K562 (cell line): ENCODE measurements around the gene SNRNP48. TPM values are rescaled to one million over a fixed set of nuclear protein-coding genes. Genes with fewer than 3 reads are reported as not detected.

Source experiments
- ATAC-seq: fragments of 200-7000 bp; cut with Tn5 transposase; 3 replicates; pipeline ENCODE4 v1.9.1; 2020; ENCODE audit warnings: moderate library complexity
- BruUV-seq: library from RNA; stranded (reverse); fragments of 400-500 nt; replicated peaks from 2 replicates; lab custom pipeline; 2021; lab: Mats Ljungman, UMichigan
- CTCF ChIA-PET: fragments of 300-600 bp; formaldehyde crosslinking; extraction: SDS; loops from one replicate; lab custom pipeline; 2021; ENCODE audit warnings: low intra/inter-chr PET ratio; lab: Yijun Ruan, JAX
- POLR2A ChIA-PET: fragments of 300-600, 350-650 bp; sonication (Branson Sonifier 250); formaldehyde crosslinking; extraction: SDS; loops from one replicate; lab custom pipeline; 2021; ENCODE audit warnings: antibody characterized with exemption, inconsistent platforms; lab: Yijun Ruan, JAX
- DNase-seq, 4 experiments: peaks; one replicate each; pipeline versions ENCODE4 v3.0.0 to v3.0.0-alpha.2; 2011 to 2018; ENCODE audit warnings: low spot score in 3 of 4, mixed read lengths in 3 of 4; ENCODE audit errors: extremely low read depth in 1 of 4
- FAIRE-seq: peaks from 2 replicates; lab custom pipeline; 2011; peaks lifted over from hg19 to GRCh38; lab: Jason Lieb, UNC
- H2AFZ ChIP-seq: 2 replicates; pipeline ENCODE4 v1.6.0; 2011; ENCODE audit warnings: low read depth, low read length, control low read depth, inconsistent platforms
- H3K27ac ChIP-seq: fragments of 200-600 bp; 3 replicates; pipeline ENCODE4 v1.8.0; 2011; ENCODE audit warnings: low read depth, mild to moderate bottlenecking, control low read depth, inconsistent platforms, low read length, moderate library complexity, mixed read lengths; ENCODE audit errors: extremely low read depth
- H3K27me3 ChIP-seq, 2 experiments: fragments of 300-600 bp in 1 of 2; 2 replicates in 1 of 2; 3 replicates in 1 of 2; pipeline versions ENCODE4 v1.6.0 to v1.8.0; 2011; ENCODE audit warnings: inconsistent platforms in 2 of 2, low read length in 2 of 2, mild to moderate bottlenecking in 1 of 2, mixed read lengths in 1 of 2, moderate library complexity in 1 of 2; ENCODE audit not compliant: control insufficient read depth in 2 of 2, insufficient read depth in 2 of 2
- H3K36me3 ChIP-seq: fragments of 300-600 bp; 3 replicates; pipeline ENCODE4 v1.8.0; 2011; ENCODE audit warnings: mild to moderate bottlenecking, low read length, inconsistent platforms; ENCODE audit not compliant: control insufficient read depth, insufficient read depth
- H3K4me1 ChIP-seq, 2 experiments: fragments of 200-600 bp in 1 of 2; replicated peaks in 1 of 2; 2 replicates in 1 of 2; 3 replicates in 1 of 2; pipeline versions ENCODE4 v1.5.1 to v1.8.0; 2011; ENCODE audit warnings: inconsistent platforms in 2 of 2, low read length in 2 of 2, mild to moderate bottlenecking in 1 of 2, mixed read lengths in 1 of 2, moderate library complexity in 1 of 2; ENCODE audit not compliant: control insufficient read depth in 2 of 2, insufficient read depth in 2 of 2
- H3K4me2 ChIP-seq: 2 replicates; pipeline ENCODE4 v1.6.1; 2011; ENCODE audit warnings: low read length, control low read depth, inconsistent platforms, mixed read lengths; ENCODE audit not compliant: insufficient read depth
- H3K4me3 ChIP-seq: fragments of 200-600 bp; sonication (generic), shearing (Covaris generic); 2 replicates; pipeline ENCODE4 v1.5.1; 2016; ENCODE audit warnings: control low read depth, inconsistent platforms
- H3K79me2 ChIP-seq: fragments of 200-600 bp; 3 replicates; pipeline ENCODE4 v1.8.0; 2011; ENCODE audit warnings: low read length, inconsistent platforms; ENCODE audit not compliant: control insufficient read depth, insufficient read depth
- H3K9ac ChIP-seq, 2 experiments: 2 replicates each; pipeline versions ENCODE4 v1.6.0 to v1.6.1; 2011; ENCODE audit warnings: low read depth in 2 of 2, low read length in 2 of 2, control low read depth in 1 of 2, inconsistent platforms in 1 of 2, mild to moderate bottlenecking in 1 of 2, mixed read lengths in 1 of 2; ENCODE audit not compliant: insufficient read depth in 1 of 2
- H3K9me1 ChIP-seq: one replicate; pipeline ENCODE4 v1.6.0; 2011; ENCODE audit warnings: inconsistent platforms, mild to moderate bottlenecking, low read length, moderate library complexity; ENCODE audit not compliant: control insufficient read depth, insufficient read depth
- H3K9me3 ChIP-seq: replicated peaks from 2 replicates; pipeline ENCODE4 v1.5.1; 2011; ENCODE audit warnings: low read depth, low read length, inconsistent platforms; ENCODE audit not compliant: control insufficient read depth, insufficient read depth
- H4K20me1 ChIP-seq: replicated peaks from 2 replicates; pipeline ENCODE4 v1.6.1; 2011; ENCODE audit warnings: low read length, inconsistent platforms, mixed read lengths; ENCODE audit not compliant: control insufficient read depth, insufficient read depth
- ARID2 ChIP-seq: fragments of 450-650 bp; IDR thresholded peaks from 2 replicates; pipeline ENCODE4 v1.6.1; 2017; ENCODE audit warnings: antibody characterized with exemption, mild to moderate bottlenecking
- CC2D1A ChIP-seq: fragments of 450-650 bp; IDR thresholded peaks from 2 replicates; pipeline ENCODE4 v1.6.1; 2017; ENCODE audit warnings: mild to moderate bottlenecking
- ELF2 ChIP-seq: fragments of 250-450 bp; sonication (Bioruptor Pico); IDR thresholded peaks from 2 replicates; pipeline ENCODE4 v1.5.0; 2021; ENCODE audit warnings: mild to moderate bottlenecking
- EWSR1 ChIP-seq: fragments of 450-650 bp; IDR thresholded peaks from 2 replicates; pipeline ENCODE4 v1.6.1; 2018; ENCODE audit warnings: borderline replicate concordance, mild to moderate bottlenecking, low read depth, moderate library complexity; ENCODE audit not compliant: partially characterized antibody
- FOXJ3 ChIP-seq: sonication (generic); formaldehyde crosslinking; IDR thresholded peaks from 2 replicates; pipeline ENCODE4 v1.4.0; 2020; ENCODE audit warnings: mild to moderate bottlenecking, missing genetic modification reagents
- GTF3C2 ChIP-seq: IDR thresholded peaks from 3 replicates; pipeline ENCODE4 v1.6.1; 2011; ENCODE audit warnings: borderline replicate concordance, mild to moderate bottlenecking, moderate library complexity; ENCODE audit not compliant: insufficient read length; ENCODE audit errors: extremely low read depth
- HDAC2 ChIP-seq: fragments of 450-650 bp; IDR thresholded peaks from 2 replicates; pipeline ENCODE4 v1.6.1; 2016; ENCODE audit warnings: mild to moderate bottlenecking
- SIX5 ChIP-seq, 2 experiments: IDR thresholded peaks; 2 replicates each; pipeline ENCODE4 v1.6.1; 2011; ENCODE audit warnings: low read length in 2 of 2, borderline replicate concordance in 1 of 2, low read depth in 1 of 2, mild to moderate bottlenecking in 1 of 2, moderate library complexity in 1 of 2; ENCODE audit not compliant: insufficient read depth in 1 of 2
- SMARCE1 ChIP-seq: fragments of 450-650 bp; IDR thresholded peaks from 2 replicates; pipeline ENCODE4 v1.7.1; 2016; ENCODE audit warnings: mild to moderate bottlenecking
- SMC3 ChIP-seq: conservative IDR thresholded peaks from 2 replicates; pipeline ENCODE4 v1.6.1; 2011; ENCODE audit warnings: low read depth, low read length, improper control_type of control experiment; ENCODE audit not compliant: insufficient read depth
- TCF15 ChIP-seq: fragments of 250-450 bp; sonication (Bioruptor Pico); IDR thresholded peaks from 2 replicates; pipeline ENCODE4 v1.8.0; 2022; ENCODE audit warnings: moderate library complexity, mild to moderate bottlenecking, inconsistent platforms
- ZNF197 ChIP-seq: fragments of 200-800 bp; sonication (Bioruptor generic); IDR thresholded peaks from 2 replicates; pipeline ENCODE4 v1.6.1; 2016; ENCODE audit warnings: low read depth, missing genetic modification characterization, missing compliant biosample characterization
- ZNF444 ChIP-seq: fragments of 250-450 bp; sonication (Bioruptor Pico); IDR thresholded peaks from 2 replicates; pipeline ENCODE4 v1.4.0; 2020; ENCODE audit warnings: mild to moderate bottlenecking, moderate library complexity
- WGBS: fragments of 100-300 bp; shearing (Covaris generic); methylation state at CpG from one replicate; pipeline ENCODE4 v1.1.6; 2016; ENCODE audit warnings: low coverage, mixed read lengths; ENCODE audit not compliant: insufficient coverage; ENCODE audit errors: missing lambda C conversion rate; 5-methylcytosine and 5-hydroxymethylcytosine counted together
- in situ Hi-C: fragments of 300-500 bp; cut with MboI; formaldehyde crosslinking; loops from 4 replicates; pipeline ENCODE4 v1.15.0; 2018; ENCODE audit warnings: inconsistent platforms, mixed read lengths
- intact Hi-C: fragments of 100-400 bp; cut with micrococcal nuclease; formaldehyde crosslinking; loops from 2 replicates; pipeline ENCODE4 v1.14.2; 2022
- polyA plus RNA-seq, 8 experiments: library from polyadenylated mRNA; depleted of rRNA in 4 of 8; stranded (reverse) in 5 of 8; unstranded in 3 of 8; fragments of >200 nt; fragmentation: Nextera tagmentation in 2 of 8; fragmentation: Illumina TruSeq in 1 of 8; extraction: Ambion mirVana in 2 of 8; extraction: Trizol in 1 of 8; gene quantifications; 2 replicates each; pipeline versions ENCODE4 v1.2.1 to v1.2.3, GENCODE V29; 2011 to 2014; ENCODE audit warnings: inconsistent platforms in 1 of 8, missing spikeins in 1 of 8
- total RNA-seq, 7 experiments: library from RNA; depleted of rRNA in 6 of 7; stranded (reverse); fragments of >200 nt in 6 of 7; fragmentation: Illumina TruSeq in 2 of 7; extraction: Trizol in 2 of 7; gene quantifications; 2 replicates each; pipeline versions ENCODE4 v1.2.1 to v1.2.3, GENCODE V29; 2011 to 2021; ENCODE audit warnings: low replicate concordance in 1 of 7

Gene SNRNP48
- total and polyA plus RNA-seq, 9 of the 15 experiments (the other 6 are each of a cell fraction or from before 2014, with no cell fraction given), result 6.2 to 32.9 (median 18.6) TPM

- TF ChIP-seq GTF3C2, result no peak
Observed at GRCh38 chr6:7615611-7616383, 25.8 kb downstream of the SNRNP48 start (continued).

GRCh38 chr6:7617801-7618764, 28.1 kb downstream of the SNRNP48 start:
- TF ChIP-seq ELF2 (CRISPR knock-in tag) (no peak), FOXJ3 (CRISPR knock-in tag) (no peak), ZNF444 (CRISPR knock-in tag) (no peak), TCF15 (no peak), ARID2 (no peak), ZNF197 (CRISPR knock-in tag) (no peak), EWSR1 (no peak), SIX5 (IDR thresholded peaks at IDR 0.05; ENCODE audit: borderline replicate concordance in 1 of 2, insufficient read depth in 1 of 2, low read depth in 1 of 2, low read length in 2 of 2) (no peak), SMARCE1 (no peak), CC2D1A (no peak), SMC3 (no peak), HDAC2 (no peak)
- H4K20me1 ChIP-seq, result no peaks in the 10 kb centered on the region
- CTCF ChIA-PET, result no interaction called here
- ATAC-seq (no peak), FAIRE-seq (no peak), DNase-seq (no peak)
- H3K79me2 ChIP-seq, result no peaks in the 10 kb centered on the region
- no peaks in the 10 kb centered on the region for H3K9me1 ChIP-seq
- intact Hi-C loops, result no loop called here
- in situ Hi-C loops, result loop anchor here (10.0 kb wide), 1 partner anchor 893 kb away; no protein-coding TSS in a partner anchor
- H3K4me3 ChIP-seq, result no peak overlapping the region
- no peaks in the 10 kb centered on the region for H3K4me1 ChIP-seq
- H2AFZ ChIP-seq, result no peak overlapping the region
- H3K4me2 ChIP-seq, result no peak overlapping the region
- H3K36me3 ChIP-seq, result no peaks in the 10 kb centered on the region
- no peaks in the 10 kb centered on the region for H3K9me3 ChIP-seq
- POLR2A ChIA-PET, result interaction anchor here (1.9 kb wide), 1 partner anchor 28 kb away, joined by 4 read pairs; the partner anchor contains the start of gene SNRNP48
- H3K27me3 ChIP-seq, result peaks cover 32 to 47% of the 10 kb centered on the region in 2 experiments
- 4% methylated on average over 12 of the region's 12 CpGs for WGBS
- no TSS peak for BruUV-seq
- H3K27ac ChIP-seq, result no peak overlapping the region
- no peak overlapping the region for H3K9ac ChIP-seq
